GM23338 (cell line): Measurements from ENCODE around the gene CNPY3. TPM values are rescaled to one million over a fixed set of nuclear protein-coding genes. Genes with fewer than 3 reads are reported as not detected.

ENCODE experiments used
- ATAC-seq: fragments of 200-7000 bp; cut with Tn5 transposase; 3 replicates; pipeline ENCODE4 v1.9.1; 2020
- DNase-seq: peaks from one replicate; pipeline ENCODE4 v3.0.0-alpha.2; 2015; ENCODE audit warnings: low spot score
- H2AFZ ChIP-seq: fragments of 200-600 bp; sonication (generic); 2 replicates; pipeline ENCODE4 v1.8.0; 2016; ENCODE audit warnings: antibody characterized with exemption, mild to moderate bottlenecking, moderate library complexity
- H3F3A ChIP-seq: fragments of 200-600 bp; sonication (generic); replicated peaks from 2 replicates; pipeline ENCODE4 v1.8.0; 2017; ENCODE audit warnings: antibody characterized with exemption, mixed run types, low read depth
- H3K27ac ChIP-seq: fragments of 200-600 bp; sonication (generic); 2 replicates; pipeline ENCODE4 v1.6.1; 2016; ENCODE audit warnings: low read depth
- H3K27me3 ChIP-seq: fragments of 200-600 bp; sonication (generic); 2 replicates; pipeline ENCODE4 v1.8.0; 2016; ENCODE audit warnings: mild to moderate bottlenecking, mixed run types, moderate library complexity; ENCODE audit not compliant: insufficient read depth
- H3K36me3 ChIP-seq: fragments of 200-600 bp; sonication (generic); 2 replicates; pipeline ENCODE4 v1.8.0; 2016; ENCODE audit warnings: mild to moderate bottlenecking; ENCODE audit not compliant: insufficient read depth
- H3K4me1 ChIP-seq: fragments of 200-600 bp; sonication (generic); 2 replicates; pipeline ENCODE4 v1.8.0; 2016; ENCODE audit warnings: mild to moderate bottlenecking, moderate library complexity; ENCODE audit not compliant: insufficient read depth
- H3K4me2 ChIP-seq: fragments of 200-600 bp; sonication (generic); 2 replicates; pipeline ENCODE4 v1.7.1; 2017; ENCODE audit warnings: mixed run types
- H3K4me3 ChIP-seq: fragments of 200-600 bp; sonication (generic); 2 replicates; pipeline ENCODE4 v1.6.1; 2016; ENCODE audit warnings: mixed run types
- H3K79me2 ChIP-seq: fragments of 200-600 bp; sonication (generic); replicated peaks from 2 replicates; pipeline ENCODE4 v1.8.0; 2017; ENCODE audit warnings: mild to moderate bottlenecking; ENCODE audit not compliant: insufficient read depth
- H3K9me2 ChIP-seq: fragments of 200-600 bp; sonication (generic); 2 replicates; pipeline ENCODE4 v1.8.0; 2017; ENCODE audit not compliant: insufficient read depth
- H4K20me1 ChIP-seq: fragments of 200-600 bp; sonication (generic); replicated peaks from 2 replicates; pipeline ENCODE4 v1.8.0; 2017; ENCODE audit warnings: mild to moderate bottlenecking; ENCODE audit not compliant: insufficient read depth
- H3K27ac Mint-ChIP-seq: 2 replicates; pipeline ENCODE4 v1.8.0; 2020; ENCODE audit warnings: inconsistent platforms, mild to moderate bottlenecking, moderate library complexity, mixed read lengths
- H3K27me3 Mint-ChIP-seq: 3 replicates; pipeline ENCODE4 v1.8.0; 2022; ENCODE audit warnings: low read depth, mild to moderate bottlenecking, moderate library complexity, mixed read lengths, inconsistent platforms; ENCODE audit not compliant: insufficient read depth, poor library complexity
- H3K36me3 Mint-ChIP-seq: 3 replicates; pipeline ENCODE4 v1.8.0; 2021; ENCODE audit warnings: low read depth, mild to moderate bottlenecking, inconsistent platforms, moderate library complexity, mixed read lengths
- H3K4me1 Mint-ChIP-seq: 3 replicates; pipeline ENCODE4 v1.8.0; 2020; ENCODE audit warnings: mild to moderate bottlenecking, inconsistent platforms, mixed read lengths
- H3K4me3 Mint-ChIP-seq: 3 replicates; pipeline ENCODE4 v1.8.0; 2021; ENCODE audit warnings: moderate library complexity, mild to moderate bottlenecking, inconsistent platforms, mixed read lengths
- H3K9me3 Mint-ChIP-seq: 3 replicates; pipeline ENCODE4 v1.8.0; 2020; ENCODE audit warnings: moderate library complexity, mild to moderate bottlenecking, inconsistent platforms, mixed read lengths
- CREB1 ChIP-seq: fragments of 250-450 bp; sonication (Bioruptor Pico); IDR thresholded peaks from 2 replicates; pipeline ENCODE4 v1.5.0; 2020; ENCODE audit warnings: low read depth, mild to moderate bottlenecking, moderate library complexity
- CTCF ChIP-seq, 2 experiments: fragments of 200-600 bp in 1 of 2; sonication (generic) in 1 of 2; conservative IDR thresholded peaks; 2 replicates each; pipeline versions ENCODE4 v1.5.1 to v1.6.1; 2016 to 2017; ENCODE audit warnings: antibody characterized with exemption in 2 of 2, low read depth in 2 of 2, mild to moderate bottlenecking in 2 of 2, moderate library complexity in 1 of 2
- EZH2phosphoT487 ChIP-seq: fragments of 200-600 bp; sonication (generic); IDR thresholded peaks from one replicate; pipeline ENCODE4 v1.8.1; 2018; ENCODE audit warnings: antibody characterized with exemption; ENCODE audit not compliant: unreplicated experiment
- JUNB ChIP-seq: IDR thresholded peaks from one replicate; pipeline ENCODE4 v1.6.1; 2016; ENCODE audit warnings: antibody characterized with exemption; ENCODE audit not compliant: unreplicated experiment
- NANOG ChIP-seq: IDR thresholded peaks from 2 replicates; pipeline ENCODE4 v1.6.1; 2016; ENCODE audit warnings: antibody characterized with exemption, borderline replicate concordance
- POLR2AphosphoS5 ChIP-seq: IDR thresholded peaks from 2 replicates; pipeline ENCODE4 v1.6.1; 2016; ENCODE audit warnings: antibody characterized with exemption, low read depth
- REST ChIP-seq: IDR thresholded peaks from one replicate; pipeline ENCODE4 v1.6.1; 2018; ENCODE audit warnings: antibody characterized with exemption; ENCODE audit not compliant: unreplicated experiment
- STAT1 ChIP-seq: IDR thresholded peaks from one replicate; pipeline ENCODE4 v1.6.1; 2016; ENCODE audit warnings: antibody characterized with exemption; ENCODE audit not compliant: unreplicated experiment
- ZNF331 ChIP-seq: fragments of 250-450 bp; sonication (Bioruptor Pico); IDR thresholded peaks from 2 replicates; pipeline ENCODE4 v1.5.0; 2020; ENCODE audit warnings: low read depth, mild to moderate bottlenecking, moderate library complexity
- polyA plus RNA-seq: library from polyadenylated mRNA; unstranded; fragments of >200 nt; fragmentation: Nextera tagmentation; extraction: Ambion mirVana; gene quantifications from 2 replicates; pipeline ENCODE4 v1.2.1, GENCODE V29; 2016
- total RNA-seq: library from RNA; depleted of rRNA; stranded (reverse); fragments of >200 nt; shearing (Covaris generic); gene quantifications from 2 replicates; pipeline ENCODE4 v1.2.3, GENCODE V29; 2014
- TF ChIP-seq, protein P1 (sequence below): fragments of 250-450 bp; sonication (Bioruptor Pico); IDR thresholded peaks from 2 replicates; pipeline ENCODE4 v1.5.0; 2020; ENCODE audit warnings: mild to moderate bottlenecking, moderate library complexity

Gene CNPY3
- total and polyA plus RNA-seq, 2 experiments from 2014 or later = 67.0 to 74.5 TPM

DNA sequence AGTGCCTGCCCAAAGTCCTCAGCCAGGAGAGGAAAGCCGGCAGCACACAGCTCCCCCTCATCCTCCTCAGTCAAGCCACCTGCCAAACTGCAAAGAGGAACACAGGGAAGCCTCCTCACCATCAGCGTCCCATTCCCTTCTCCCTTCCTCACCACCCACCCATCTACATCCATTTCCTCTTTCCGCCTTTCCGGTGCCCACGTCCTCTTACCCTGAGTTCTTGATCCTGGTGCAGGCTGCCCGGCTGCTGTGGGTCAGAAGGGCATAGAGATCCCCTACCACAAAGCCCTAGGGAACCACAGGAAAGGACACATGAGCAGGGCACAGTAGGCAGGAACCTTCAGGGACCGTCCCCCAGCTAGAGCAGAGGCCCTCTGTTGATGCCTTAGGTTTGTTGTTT lies 37.3 kb downstream of the CNPY3 start:
- Histone ChIP-seq H3K4me2 (no peak overlapping the region), H3K27me3 (peaks cover 3% of the 10 kb centered on the region; the same call in 1 of the 2 replicates), H3K4me3 (no peak overlapping the region), H3K36me3 (no peaks in the 10 kb centered on the region; the same call in 1 of the 2 replicates), H3K4me1 (no peaks in the 10 kb centered on the region), H3K27ac (no peak overlapping the region), H3F3A (peaks cover 6% of the 10 kb centered on the region; the same call in 1 of the 2 replicates), H3K79me2 (no peaks in the 10 kb centered on the region), H3K9me2 (no peaks in the 10 kb centered on the region), H4K20me1 (no peaks in the 10 kb centered on the region), H2AFZ (no peak overlapping the region)
- ATAC-seq = no peak
- Mint-ChIP-seq H3K36me3 (peaks cover 3% of the 10 kb centered on the region; the same call in 2 of the 3 replicates), H3K9me3 (no peaks in the 10 kb centered on the region), H3K4me1 (peaks cover 8% of the 10 kb centered on the region; the same call in 2 of the 3 replicates), H3K27me3 (peaks cover 14% of the 10 kb centered on the region), H3K27ac (no peak overlapping the region), H3K4me3 (no peak overlapping the region)
- no peak for DNase-seq
- no peak for TF ChIP-seq STAT1

GRCh38 chr6:42967228-42967627 lies 37.9 kb downstream of the CNPY3 start:
- 0 out of 2 replicates have a peak, but pooled peaks cover 6% of the 10 kb centered on the region for H3F3A ChIP-seq
- H3K4me3 ChIP-seq = no peak overlapping the region
- Mint-ChIP-seq H3K4me1 (peaks cover 6% of the 10 kb centered on the region; the same call in 2 of the 3 replicates), H3K27ac (no peak overlapping the region; the same call in 1 of the 2 replicates), H3K27me3 (peaks cover 7% of the 10 kb centered on the region), H3K36me3 (peaks cover 3% of the 10 kb centered on the region; the same call in 2 of the 3 replicates), H3K9me3 (no peaks in the 10 kb centered on the region), H3K4me3 (no peak overlapping the region)
- no peaks in the 10 kb centered on the region; the same call in 1 of the 2 replicates for H3K36me3 ChIP-seq
- H4K20me1 ChIP-seq = no peaks in the 10 kb centered on the region
- H3K4me2 ChIP-seq = no peak overlapping the region
- no peaks in the 10 kb centered on the region for H3K9me2 ChIP-seq
- no peaks in the 10 kb centered on the region for H3K79me2 ChIP-seq
- no peak overlapping the region for H2AFZ ChIP-seq
- DNase-seq = no peak
- no peak overlapping the region for H3K27ac ChIP-seq
- no peak for ATAC-seq
- H3K4me1 ChIP-seq = no peaks in the 10 kb centered on the region
- no peaks in the 10 kb centered on the region for H3K27me3 ChIP-seq
- TF ChIP-seq, protein P1, sequence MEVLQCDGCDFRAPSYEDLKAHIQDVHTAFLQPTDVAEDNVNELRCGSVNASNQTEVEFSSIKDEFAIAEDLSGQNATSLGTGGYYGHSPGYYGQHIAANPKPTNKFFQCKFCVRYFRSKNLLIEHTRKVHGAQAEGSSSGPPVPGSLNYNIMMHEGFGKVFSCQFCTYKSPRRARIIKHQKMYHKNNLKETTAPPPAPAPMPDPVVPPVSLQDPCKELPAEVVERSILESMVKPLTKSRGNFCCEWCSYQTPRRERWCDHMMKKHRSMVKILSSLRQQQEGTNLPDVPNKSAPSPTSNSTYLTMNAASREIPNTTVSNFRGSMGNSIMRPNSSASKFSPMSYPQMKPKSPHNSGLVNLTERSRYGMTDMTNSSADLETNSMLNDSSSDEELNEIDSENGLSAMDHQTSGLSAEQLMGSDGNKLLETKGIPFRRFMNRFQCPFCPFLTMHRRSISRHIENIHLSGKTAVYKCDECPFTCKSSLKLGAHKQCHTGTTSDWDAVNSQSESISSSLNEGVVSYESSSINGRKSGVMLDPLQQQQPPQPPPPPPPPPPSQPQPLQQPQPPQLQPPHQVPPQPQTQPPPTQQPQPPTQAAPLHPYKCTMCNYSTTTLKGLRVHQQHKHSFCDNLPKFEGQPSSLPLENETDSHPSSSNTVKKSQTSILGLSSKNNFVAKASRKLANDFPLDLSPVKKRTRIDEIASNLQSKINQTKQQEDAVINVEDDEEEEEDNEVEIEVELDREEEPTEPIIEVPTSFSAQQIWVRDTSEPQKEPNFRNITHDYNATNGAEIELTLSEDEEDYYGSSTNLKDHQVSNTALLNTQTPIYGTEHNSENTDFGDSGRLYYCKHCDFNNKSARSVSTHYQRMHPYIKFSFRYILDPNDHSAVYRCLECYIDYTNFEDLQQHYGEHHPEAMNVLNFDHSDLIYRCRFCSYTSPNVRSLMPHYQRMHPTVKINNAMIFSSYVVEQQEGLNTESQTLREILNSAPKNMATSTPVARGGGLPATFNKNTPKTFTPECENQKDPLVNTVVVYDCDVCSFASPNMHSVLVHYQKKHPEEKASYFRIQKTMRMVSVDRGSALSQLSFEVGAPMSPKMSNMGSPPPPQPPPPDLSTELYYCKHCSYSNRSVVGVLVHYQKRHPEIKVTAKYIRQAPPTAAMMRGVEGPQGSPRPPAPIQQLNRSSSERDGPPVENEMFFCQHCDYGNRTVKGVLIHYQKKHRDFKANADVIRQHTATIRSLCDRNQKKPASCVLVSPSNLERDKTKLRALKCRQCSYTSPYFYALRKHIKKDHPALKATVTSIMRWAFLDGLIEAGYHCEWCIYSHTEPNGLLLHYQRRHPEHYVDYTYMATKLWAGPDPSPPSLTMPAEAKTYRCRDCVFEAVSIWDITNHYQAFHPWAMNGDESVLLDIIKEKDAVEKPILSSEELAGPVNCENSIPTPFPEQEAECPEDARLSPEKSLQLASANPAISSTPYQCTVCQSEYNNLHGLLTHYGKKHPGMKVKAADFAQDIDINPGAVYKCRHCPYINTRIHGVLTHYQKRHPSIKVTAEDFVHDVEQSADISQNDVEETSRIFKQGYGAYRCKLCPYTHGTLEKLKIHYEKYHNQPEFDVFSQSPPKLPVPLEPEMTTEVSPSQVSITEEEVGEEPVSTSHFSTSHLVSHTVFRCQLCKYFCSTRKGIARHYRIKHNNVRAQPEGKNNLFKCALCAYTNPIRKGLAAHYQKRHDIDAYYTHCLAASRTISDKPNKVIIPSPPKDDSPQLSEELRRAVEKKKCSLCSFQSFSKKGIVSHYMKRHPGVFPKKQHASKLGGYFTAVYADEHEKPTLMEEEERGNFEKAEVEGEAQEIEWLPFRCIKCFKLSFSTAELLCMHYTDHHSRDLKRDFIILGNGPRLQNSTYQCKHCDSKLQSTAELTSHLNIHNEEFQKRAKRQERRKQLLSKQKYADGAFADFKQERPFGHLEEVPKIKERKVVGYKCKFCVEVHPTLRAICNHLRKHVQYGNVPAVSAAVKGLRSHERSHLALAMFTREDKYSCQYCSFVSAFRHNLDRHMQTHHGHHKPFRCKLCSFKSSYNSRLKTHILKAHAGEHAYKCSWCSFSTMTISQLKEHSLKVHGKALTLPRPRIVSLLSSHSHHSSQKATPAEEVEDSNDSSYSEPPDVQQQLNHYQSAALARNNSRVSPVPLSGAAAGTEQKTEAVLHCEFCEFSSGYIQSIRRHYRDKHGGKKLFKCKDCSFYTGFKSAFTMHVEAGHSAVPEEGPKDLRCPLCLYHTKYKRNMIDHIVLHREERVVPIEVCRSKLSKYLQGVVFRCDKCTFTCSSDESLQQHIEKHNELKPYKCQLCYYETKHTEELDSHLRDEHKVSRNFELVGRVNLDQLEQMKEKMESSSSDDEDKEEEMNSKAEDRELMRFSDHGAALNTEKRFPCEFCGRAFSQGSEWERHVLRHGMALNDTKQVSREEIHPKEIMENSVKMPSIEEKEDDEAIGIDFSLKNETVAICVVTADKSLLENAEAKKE (CRISPR knock-in tag) = no peak
- TF ChIP-seq REST (no peak), JUNB (no peak), CTCF (conservative IDR thresholded peaks at IDR 0.05; ENCODE audit: low read depth in 2 of 2) (no peak), EZH2phosphoT487 (no peak), POLR2AphosphoS5 (no peak), CREB1 (no peak), ZNF331 (CRISPR knock-in tag) (no peak), NANOG (no peak), STAT1 (no peak)
